Caco-2 (cell line): ENCODE results near the gene RBPJL. TPM values are rescaled to one million over a fixed set of nuclear protein-coding genes. Genes with fewer than 3 reads are reported as not detected.

ENCODE experiments used
- BruUV-seq: library from RNA; stranded (reverse); fragments of 400-500 nt; replicated peaks from 2 replicates; lab custom pipeline; 2021; lab: Mats Ljungman, UMichigan
- CTCF ChIA-PET: fragments of 300-600 bp; sonication (Branson Sonifier 250); formaldehyde crosslinking; loops from one replicate; lab custom pipeline; 2022; ENCODE audit warnings: antibody characterized with exemption; lab: Charles Lee
- POLR2A ChIA-PET: fragments of 300-600 bp; sonication (Branson Sonifier 250); formaldehyde crosslinking; loops from one replicate; lab custom pipeline; 2022; ENCODE audit warnings: antibody characterized with exemption; lab: Charles Lee
- DNase-seq, 2 experiments: peaks; one replicate each; pipeline versions ENCODE4 v3.0.0 to v3.0.0-alpha.2; 2020 to 2022
- H3K27me3 ChIP-seq: replicated peaks from 2 replicates; pipeline ENCODE4 v1.6.0; 2011; ENCODE audit warnings: low read length; ENCODE audit not compliant: control insufficient read depth, insufficient read depth
- H3K36me3 ChIP-seq: 2 replicates; pipeline ENCODE4 v1.5.1; 2011; ENCODE audit warnings: low read length; ENCODE audit not compliant: control insufficient read depth, insufficient read depth
- H3K4me1 ChIP-seq: fragments of 250-450 bp; sonication (Bioruptor Pico); 2 replicates; pipeline ENCODE4 v1.5.1; 2020; ENCODE audit warnings: mild to moderate bottlenecking
- H3K4me3 ChIP-seq: 2 replicates; pipeline ENCODE4 v1.5.1; 2011; ENCODE audit warnings: low read depth, mild to moderate bottlenecking, control low read depth, low read length
- H3K9me3 ChIP-seq: fragments of 250-450 bp; sonication (Bioruptor Pico); 2 replicates; pipeline ENCODE4 v1.5.1; 2020; ENCODE audit warnings: mild to moderate bottlenecking, moderate library complexity
- H3K27ac Mint-ChIP-seq: one replicate; pipeline ENCODE4 v1.8.0; 2022; ENCODE audit warnings: mixed read lengths; ENCODE audit not compliant: unreplicated experiment
- H3K27me3 Mint-ChIP-seq: one replicate; pipeline ENCODE4 v1.8.0; 2022; ENCODE audit warnings: mixed read lengths; ENCODE audit not compliant: insufficient read depth, unreplicated experiment
- H3K36me3 Mint-ChIP-seq: one replicate; pipeline ENCODE4 v1.8.0; 2022; ENCODE audit warnings: mild to moderate bottlenecking, mixed read lengths; ENCODE audit not compliant: insufficient read depth, unreplicated experiment
- H3K4me1 Mint-ChIP-seq: one replicate; pipeline ENCODE4 v1.8.0; 2022; ENCODE audit warnings: low read depth, mixed read lengths; ENCODE audit not compliant: unreplicated experiment
- H3K4me3 Mint-ChIP-seq: one replicate; pipeline ENCODE4 v1.8.0; 2022; ENCODE audit warnings: mild to moderate bottlenecking, moderate library complexity, mixed read lengths; ENCODE audit not compliant: unreplicated experiment
- H3K9me3 Mint-ChIP-seq: one replicate; pipeline ENCODE4 v1.8.0; 2022; ENCODE audit warnings: mixed read lengths; ENCODE audit not compliant: unreplicated experiment
- intact Hi-C: fragments of 100-400 bp; cut with micrococcal nuclease; formaldehyde crosslinking; loops from one replicate; pipeline ENCODE4 v1.10.0; 2022; ENCODE audit not compliant: unreplicated experiment
- total RNA-seq: library from RNA; stranded (reverse); gene quantifications from 2 replicates; pipeline ENCODE4 v1.2.3, GENCODE V29; 2022
- TF ChIP-seq, protein P1 (sequence below), 2 experiments: fragments of 200-600 bp in 1 of 2; IDR thresholded peaks; 1 replicate in 1 of 2; 2 replicates in 1 of 2; pipeline versions ENCODE4 v1.5.1 to v1.8.0; 2011 to 2022; ENCODE audit warnings: antibody characterized with exemption in 1 of 2, control low read depth in 1 of 2, inconsistent platforms in 1 of 2, low read depth in 1 of 2, low read length in 1 of 2, mild to moderate bottlenecking in 1 of 2, moderate library complexity in 1 of 2; ENCODE audit not compliant: insufficient read depth in 1 of 2, severe bottlenecking in 1 of 2, unreplicated experiment in 1 of 2

RBPJL gene
- total RNA-seq, 1 experiment from 2014 or later: not detected

GRCh38 chr20:45352729-45353128, 46.1 kb downstream of the RBPJL start:
- DNase-seq: no peak
- TF ChIP-seq, protein P1, sequence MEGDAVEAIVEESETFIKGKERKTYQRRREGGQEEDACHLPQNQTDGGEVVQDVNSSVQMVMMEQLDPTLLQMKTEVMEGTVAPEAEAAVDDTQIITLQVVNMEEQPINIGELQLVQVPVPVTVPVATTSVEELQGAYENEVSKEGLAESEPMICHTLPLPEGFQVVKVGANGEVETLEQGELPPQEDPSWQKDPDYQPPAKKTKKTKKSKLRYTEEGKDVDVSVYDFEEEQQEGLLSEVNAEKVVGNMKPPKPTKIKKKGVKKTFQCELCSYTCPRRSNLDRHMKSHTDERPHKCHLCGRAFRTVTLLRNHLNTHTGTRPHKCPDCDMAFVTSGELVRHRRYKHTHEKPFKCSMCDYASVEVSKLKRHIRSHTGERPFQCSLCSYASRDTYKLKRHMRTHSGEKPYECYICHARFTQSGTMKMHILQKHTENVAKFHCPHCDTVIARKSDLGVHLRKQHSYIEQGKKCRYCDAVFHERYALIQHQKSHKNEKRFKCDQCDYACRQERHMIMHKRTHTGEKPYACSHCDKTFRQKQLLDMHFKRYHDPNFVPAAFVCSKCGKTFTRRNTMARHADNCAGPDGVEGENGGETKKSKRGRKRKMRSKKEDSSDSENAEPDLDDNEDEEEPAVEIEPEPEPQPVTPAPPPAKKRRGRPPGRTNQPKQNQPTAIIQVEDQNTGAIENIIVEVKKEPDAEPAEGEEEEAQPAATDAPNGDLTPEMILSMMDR (IDR thresholded peaks at IDR 0.05; ENCODE audit: insufficient read depth in 1 of 2, low read depth in 1 of 2, low read length in 1 of 2, severe bottlenecking in 1 of 2, unreplicated experiment in 1 of 2): no peak
- H3K27me3 ChIP-seq: no peaks in the 10 kb centered on the region
- peaks cover 14% of the 10 kb centered on the region for H3K36me3 Mint-ChIP-seq
- H3K27me3 Mint-ChIP-seq: no peaks in the 10 kb centered on the region
- intact Hi-C loops: no loop called here
- peaks cover 31% of the 10 kb centered on the region for H3K4me1 Mint-ChIP-seq
- no peak overlapping the region for H3K4me3 Mint-ChIP-seq
- peaks cover 25% of the 10 kb centered on the region for H3K4me1 ChIP-seq
- no peaks in the 10 kb centered on the region for H3K9me3 ChIP-seq
- H3K36me3 ChIP-seq: no peaks in the 10 kb centered on the region
- POLR2A ChIA-PET: interaction anchor here (0.6 to 1.5 kb wide), 2 partner anchors 9 to 10 kb away, joined by 3 to 8 read pairs; partner anchors contain the start of gene SYS1
- no peak overlapping the region for H3K4me3 ChIP-seq
- no TSS peak for BruUV-seq
- CTCF ChIA-PET: interaction anchor here (1.0 to 1.4 kb wide), 3 partner anchors 8 to 14 kb away, joined by 3 to 6 read pairs (median 4); partner anchors contain the start of gene SYS1
- H3K9me3 Mint-ChIP-seq: no peaks in the 10 kb centered on the region
- no peak overlapping the region for H3K27ac Mint-ChIP-seq

DNA sequence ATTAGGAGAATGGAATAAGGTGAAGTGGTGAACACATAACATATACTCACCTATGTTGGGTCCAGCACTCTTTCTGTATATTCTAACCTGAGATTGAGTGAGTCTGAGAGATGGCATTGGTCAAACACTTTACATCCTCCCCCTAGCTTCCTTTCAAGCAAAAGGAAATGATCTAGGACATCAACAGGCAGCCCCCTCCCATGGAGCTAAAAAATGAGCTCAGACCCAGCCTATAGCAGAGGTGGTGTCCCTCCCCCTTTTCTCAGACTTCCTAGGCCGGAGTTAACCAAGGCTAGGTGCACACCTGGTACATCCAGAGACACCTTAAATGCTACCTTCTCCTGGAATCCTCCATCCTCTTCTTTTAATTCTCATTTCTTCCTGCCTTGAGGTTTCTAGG, 47.1 kb downstream of the RBPJL start:
- no peaks in the 10 kb centered on the region for H3K9me3 ChIP-seq
- H3K27ac Mint-ChIP-seq: no peak overlapping the region
- TF ChIP-seq, protein P1 (IDR thresholded peaks at IDR 0.05; ENCODE audit: insufficient read depth in 1 of 2, low read depth in 1 of 2, low read length in 1 of 2, severe bottlenecking in 1 of 2, unreplicated experiment in 1 of 2): no peak

DNA sequence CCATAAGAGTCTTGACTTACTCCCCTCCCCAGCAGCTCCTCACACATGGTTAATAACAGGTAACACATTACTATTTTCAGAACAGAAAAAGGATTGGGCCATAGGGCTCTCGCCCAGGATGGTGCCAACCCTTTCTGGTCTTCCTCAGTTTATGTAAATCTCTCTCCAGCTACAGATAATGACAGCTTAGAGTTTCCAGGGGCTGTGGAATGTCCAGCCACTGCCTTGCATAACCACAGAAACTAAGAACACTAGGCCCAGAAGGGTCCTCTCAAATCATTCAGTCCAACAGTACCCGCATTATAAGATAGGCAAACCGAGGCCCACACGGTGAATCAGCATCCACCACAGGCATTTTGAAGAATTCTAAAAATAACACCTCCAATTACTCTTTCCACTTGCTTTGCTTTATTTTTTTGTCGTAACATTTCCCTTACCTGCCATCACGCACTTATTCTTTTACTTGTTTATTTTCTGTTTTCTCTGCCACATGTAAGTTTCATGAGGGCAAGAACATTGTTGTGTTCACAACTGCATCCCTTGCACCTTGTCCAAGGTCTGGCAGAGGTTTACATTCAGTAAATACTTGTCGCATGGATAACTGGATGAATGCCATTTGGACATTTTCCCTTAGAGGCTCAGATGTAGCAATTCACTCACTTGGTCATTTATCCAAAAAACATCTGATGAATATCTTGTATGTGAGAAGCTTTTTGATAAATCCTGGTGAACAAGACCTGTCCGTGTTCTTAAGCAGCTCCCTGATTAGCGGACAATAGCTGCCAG, 48.0 kb downstream of the RBPJL start:
- H3K4me1 ChIP-seq: peaks cover 38% of the 10 kb centered on the region
- H3K27me3 Mint-ChIP-seq: no peaks in the 10 kb centered on the region
- H3K4me1 Mint-ChIP-seq: peaks cover 44% of the 10 kb centered on the region
- intact Hi-C loops: no loop called here
- BruUV-seq: no TSS peak
- H3K27ac Mint-ChIP-seq: no peak overlapping the region
- H3K9me3 ChIP-seq: no peaks in the 10 kb centered on the region
- ChIA-PET CTCF (interaction anchor here (0.6 to 1.4 kb wide), 3 partner anchors 8 to 32 kb away, joined by 3 to 5 read pairs (median 3); no protein-coding TSS in a partner anchor), POLR2A (interaction anchor here (0.8 to 1.2 kb wide), 4 partner anchors 9 to 31 kb away, joined by 3 to 7 read pairs (median 4); no protein-coding TSS in a partner anchor)
- no peaks in the 10 kb centered on the region for H3K27me3 ChIP-seq
- no peak for DNase-seq
- H3K36me3 Mint-ChIP-seq: no peaks in the 10 kb centered on the region
- H3K4me3 Mint-ChIP-seq: no peak overlapping the region
- TF ChIP-seq, protein P1 (IDR thresholded peaks at IDR 0.05; ENCODE audit: insufficient read depth in 1 of 2, low read depth in 1 of 2, low read length in 1 of 2, severe bottlenecking in 1 of 2, unreplicated experiment in 1 of 2): no peak
- no peaks in the 10 kb centered on the region for H3K9me3 Mint-ChIP-seq
- no peaks in the 10 kb centered on the region for H3K36me3 ChIP-seq
- H3K4me3 ChIP-seq: no peak overlapping the region

More for the DNA sequence above, 47.1 kb downstream of the RBPJL start:
- no peaks in the 10 kb centered on the region for H3K36me3 ChIP-seq
- no peak for DNase-seq
- H3K36me3 Mint-ChIP-seq: peaks cover 4% of the 10 kb centered on the region
- H3K4me1 ChIP-seq: peaks cover 31% of the 10 kb centered on the region
- no TSS peak for BruUV-seq
- no peaks in the 10 kb centered on the region for H3K9me3 Mint-ChIP-seq
- H3K4me3 Mint-ChIP-seq: no peak overlapping the region
- ChIA-PET CTCF (interaction anchor here (0.6 to 1.1 kb wide), 2 partner anchors 9 to 31 kb away, joined by 3 read pairs; no protein-coding TSS in a partner anchor), POLR2A (interaction anchor here (0.8 to 1.2 kb wide), 2 partner anchors 10 kb away, joined by 3 read pairs; no protein-coding TSS in a partner anchor)
- H3K27me3 ChIP-seq: no peaks in the 10 kb centered on the region
- no peak overlapping the region for H3K4me3 ChIP-seq
- intact Hi-C loops: no loop called here
- no peaks in the 10 kb centered on the region for H3K27me3 Mint-ChIP-seq
- peaks cover 36% of the 10 kb centered on the region for H3K4me1 Mint-ChIP-seq
